A549 (cell line): ENCODE results near the gene SIPA1L2.
A peak's percentile ranks its signal among the peaks of the same experiment; 100 is the strongest.

ENCODE experiments used
- EP300 ChIP-seq, 2 experiments: fragments of >200 bp; sonication (Bioruptor Twin); formaldehyde crosslinking; IDR thresholded peaks; 2 replicates in 1 of 2; 3 replicates in 1 of 2; pipeline ENCODE4 v1.6.1; 2016 to 2017
- MAFK ChIP-seq: fragments of 450-650 bp; IDR thresholded peaks from 2 replicates; pipeline ENCODE4 v1.6.1; 2014; ENCODE audit not compliant: partially characterized antibody
- RAD21 ChIP-seq, 2 experiments: fragments of >200 bp in 1 of 2; sonication (Bioruptor Twin) in 1 of 2; formaldehyde crosslinking in 1 of 2; IDR thresholded peaks in 1 of 2; conservative IDR thresholded peaks in 1 of 2; 2 replicates in 1 of 2; 3 replicates in 1 of 2; pipeline ENCODE4 v1.6.1; 2012 to 2018; ENCODE audit warnings: inconsistent platforms in 1 of 2
- TF ChIP-seq, protein P1 (sequence below): fragments of >200 bp; sonication (Bioruptor Twin); formaldehyde crosslinking; IDR thresholded peaks from 3 replicates; pipeline ENCODE4 v1.5.1; 2016
- TF ChIP-seq, protein P2 (sequence below): IDR thresholded peaks from 2 replicates; pipeline ENCODE4 v1.6.1; 2012

DNA sequence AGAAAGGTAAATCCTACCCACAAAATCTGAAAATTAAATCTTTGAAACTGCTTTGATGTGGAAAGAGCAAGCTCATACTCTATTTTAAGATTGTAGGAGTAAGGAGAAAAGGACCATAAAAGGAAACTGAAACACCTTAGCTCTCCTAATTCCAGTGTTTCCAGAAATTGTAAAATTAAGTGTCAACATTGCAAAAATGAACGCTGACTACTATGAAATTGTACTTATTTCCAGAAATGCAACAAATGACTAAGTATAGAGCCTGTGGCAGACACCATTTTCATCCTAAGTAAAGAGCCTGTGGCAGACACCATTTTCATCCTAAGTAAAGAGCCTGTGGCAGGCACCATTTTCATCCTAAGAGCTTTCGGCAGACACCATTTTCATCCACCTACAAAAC is 6.9 kb upstream of the SIPA1L2 start:
- TF ChIP-seq, protein P1, sequence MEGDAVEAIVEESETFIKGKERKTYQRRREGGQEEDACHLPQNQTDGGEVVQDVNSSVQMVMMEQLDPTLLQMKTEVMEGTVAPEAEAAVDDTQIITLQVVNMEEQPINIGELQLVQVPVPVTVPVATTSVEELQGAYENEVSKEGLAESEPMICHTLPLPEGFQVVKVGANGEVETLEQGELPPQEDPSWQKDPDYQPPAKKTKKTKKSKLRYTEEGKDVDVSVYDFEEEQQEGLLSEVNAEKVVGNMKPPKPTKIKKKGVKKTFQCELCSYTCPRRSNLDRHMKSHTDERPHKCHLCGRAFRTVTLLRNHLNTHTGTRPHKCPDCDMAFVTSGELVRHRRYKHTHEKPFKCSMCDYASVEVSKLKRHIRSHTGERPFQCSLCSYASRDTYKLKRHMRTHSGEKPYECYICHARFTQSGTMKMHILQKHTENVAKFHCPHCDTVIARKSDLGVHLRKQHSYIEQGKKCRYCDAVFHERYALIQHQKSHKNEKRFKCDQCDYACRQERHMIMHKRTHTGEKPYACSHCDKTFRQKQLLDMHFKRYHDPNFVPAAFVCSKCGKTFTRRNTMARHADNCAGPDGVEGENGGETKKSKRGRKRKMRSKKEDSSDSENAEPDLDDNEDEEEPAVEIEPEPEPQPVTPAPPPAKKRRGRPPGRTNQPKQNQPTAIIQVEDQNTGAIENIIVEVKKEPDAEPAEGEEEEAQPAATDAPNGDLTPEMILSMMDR, result no peak
- TF ChIP-seq MAFK, result peak; percentile 56
- TF ChIP-seq RAD21 (conservative IDR thresholded peaks at IDR 0.05 in 1 of 2, IDR thresholded peaks at IDR 0.05 in 1 of 2), result no peak
- TF ChIP-seq EP300 (IDR thresholded peaks at IDR 0.05), result no peak
- TF ChIP-seq, protein P2, sequence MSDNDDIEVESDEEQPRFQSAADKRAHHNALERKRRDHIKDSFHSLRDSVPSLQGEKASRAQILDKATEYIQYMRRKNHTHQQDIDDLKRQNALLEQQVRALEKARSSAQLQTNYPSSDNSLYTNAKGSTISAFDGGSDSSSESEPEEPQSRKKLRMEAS, result no peak
